HepG2 (cell line): ENCODE results near the gene PRMT7.

Experiments
- CEBPB ChIP-seq: IDR thresholded peaks from 2 replicates; pipeline ENCODE4 v1.6.1; 2011; ENCODE audit warnings: low read depth, low read length, improper control_type of control experiment, borderline replicate concordance
- CREM ChIP-seq, 2 experiments: sonication (generic) in 1 of 2; formaldehyde crosslinking in 1 of 2; IDR thresholded peaks; 2 replicates each; pipeline versions ENCODE4 v1.4.0 to v1.6.1; 2016 to 2020; ENCODE audit warnings: antibody characterized with exemption in 1 of 2, mild to moderate bottlenecking in 1 of 2, missing genetic modification reagents in 1 of 2
- EZH2 ChIP-seq: conservative IDR thresholded peaks from 2 replicates; pipeline ENCODE4 v1.6.1; 2012; ENCODE audit warnings: mild to moderate bottlenecking, low read depth, low read length, moderate library complexity
- JUN ChIP-seq: sonication (generic); formaldehyde crosslinking; IDR thresholded peaks from 2 replicates; pipeline ENCODE4 v1.4.0; 2020; ENCODE audit warnings: mild to moderate bottlenecking, missing genetic modification reagents
- KAT8 ChIP-seq: IDR thresholded peaks from 2 replicates; pipeline ENCODE4 v1.6.1; 2016; ENCODE audit warnings: missing genetic modification reagents, missing compliant biosample characterization
- PHF21A ChIP-seq: sonication (generic); formaldehyde crosslinking; IDR thresholded peaks from 2 replicates; pipeline ENCODE4 v1.5.0; 2020; ENCODE audit warnings: mild to moderate bottlenecking, missing genetic modification reagents
- POLR2A ChIP-seq, 2 experiments: IDR thresholded peaks; 2 replicates each; pipeline ENCODE4 v1.6.1; 2011; ENCODE audit warnings: low read depth in 2 of 2, low read length in 2 of 2, mild to moderate bottlenecking in 1 of 2, moderate library complexity in 1 of 2; ENCODE audit not compliant: insufficient read depth in 1 of 2
- RXRB ChIP-seq: IDR thresholded peaks from 2 replicates; pipeline ENCODE4 v1.6.1; 2016; ENCODE audit warnings: borderline replicate concordance, missing genetic modification reagents, missing compliant biosample characterization
- SIN3A ChIP-seq: IDR thresholded peaks from 2 replicates; pipeline ENCODE4 v1.6.1; 2011; ENCODE audit warnings: low read depth, mild to moderate bottlenecking, control low read depth, low read length, borderline replicate concordance
- SKIL ChIP-seq: sonication (generic); formaldehyde crosslinking; IDR thresholded peaks from 2 replicates; pipeline ENCODE4 v1.8.0; 2022; ENCODE audit warnings: missing genetic modification reagents, mild to moderate bottlenecking, moderate library complexity, borderline replicate concordance
- TERF1 ChIP-seq: sonication (generic); formaldehyde crosslinking; IDR thresholded peaks from 2 replicates; pipeline ENCODE4 v1.8.0; 2022; ENCODE audit warnings: mild to moderate bottlenecking, missing genetic modification reagents, moderate library complexity
- ZNF124 ChIP-seq: sonication (generic); formaldehyde crosslinking; IDR thresholded peaks from 2 replicates; pipeline ENCODE4 v1.4.0; 2020; ENCODE audit warnings: missing genetic modification reagents
- ZNF576 ChIP-seq: sonication (generic); formaldehyde crosslinking; IDR thresholded peaks from 2 replicates; pipeline ENCODE4 v1.4.0; 2020; ENCODE audit warnings: mild to moderate bottlenecking, missing genetic modification reagents
- TF ChIP-seq, protein P1 (sequence below): sonication (generic); formaldehyde crosslinking; IDR thresholded peaks from 2 replicates; pipeline ENCODE4 v1.9.0; 2021; ENCODE audit warnings: missing genetic modification reagents, borderline replicate concordance

DNA sequence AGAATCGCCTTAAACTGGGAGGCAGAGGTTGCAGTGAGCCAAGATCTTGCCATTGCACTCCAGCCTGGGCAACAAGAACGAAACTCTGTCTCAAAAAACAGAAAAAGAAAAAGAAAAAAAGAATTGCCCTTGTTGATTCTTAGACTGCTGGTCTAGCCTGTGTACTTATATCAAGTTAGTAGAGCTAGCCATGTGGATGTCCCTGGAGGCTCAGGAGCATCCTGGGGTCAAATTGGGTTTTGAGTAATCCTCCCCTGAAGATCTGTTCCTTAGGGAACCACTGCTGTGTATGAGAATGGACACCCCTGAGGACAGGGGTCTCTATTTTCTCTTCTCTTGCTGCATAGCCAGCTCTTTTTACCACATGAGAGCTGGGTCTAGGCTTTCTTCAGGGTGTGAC lies 21.6 kb upstream of the PRMT7 start:
- TF ChIP-seq TERF1 (CRISPR knock-in tag) (no peak), CEBPB (no peak), RXRB (CRISPR knock-in tag) (no peak), ZNF124 (no peak), CREM (IDR thresholded peaks at IDR 0.05) (no peak), CREM (CRISPR knock-in tag; IDR thresholded peaks at IDR 0.05) (no peak), PHF21A (CRISPR knock-in tag) (no peak), KAT8 (CRISPR knock-in tag) (no peak), SIN3A (no peak), POLR2A (IDR thresholded peaks at IDR 0.05; ENCODE audit: insufficient read depth in 1 of 2, low read depth in 2 of 2, low read length in 2 of 2) (no peak), ZNF576 (no peak), SKIL (CRISPR knock-in tag) (no peak), EZH2 (no peak), JUN (no peak)
- TF ChIP-seq, protein P1, sequence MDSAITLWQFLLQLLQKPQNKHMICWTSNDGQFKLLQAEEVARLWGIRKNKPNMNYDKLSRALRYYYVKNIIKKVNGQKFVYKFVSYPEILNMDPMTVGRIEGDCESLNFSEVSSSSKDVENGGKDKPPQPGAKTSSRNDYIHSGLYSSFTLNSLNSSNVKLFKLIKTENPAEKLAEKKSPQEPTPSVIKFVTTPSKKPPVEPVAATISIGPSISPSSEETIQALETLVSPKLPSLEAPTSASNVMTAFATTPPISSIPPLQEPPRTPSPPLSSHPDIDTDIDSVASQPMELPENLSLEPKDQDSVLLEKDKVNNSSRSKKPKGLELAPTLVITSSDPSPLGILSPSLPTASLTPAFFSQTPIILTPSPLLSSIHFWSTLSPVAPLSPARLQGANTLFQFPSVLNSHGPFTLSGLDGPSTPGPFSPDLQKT (CRISPR knock-in tag), result no peak
